WERI-Rb-1 (cell line): ENCODE data around the gene AJM1.
"Not testable (repeated sequence)": the region's sequence is repeated elsewhere in the genome, so short reads cannot be mapped to it uniquely, and the experiment has no call there.

Experiments used
- DNase-seq: peaks from one replicate; pipeline ENCODE4 v3.0.0-alpha.2; 2020
- H3K27ac ChIP-seq: fragments of 250-450 bp; sonication (Bioruptor Pico); 2 replicates; pipeline ENCODE4 v1.5.1; 2020; ENCODE audit warnings: mild to moderate bottlenecking, moderate library complexity
- H3K27me3 ChIP-seq: fragments of 250-450 bp; sonication (Bioruptor Pico); 2 replicates; pipeline ENCODE4 v1.5.1; 2021; ENCODE audit warnings: mild to moderate bottlenecking, low read depth, moderate library complexity; ENCODE audit not compliant: insufficient read depth, severe bottlenecking
- H3K36me3 ChIP-seq: fragments of 250-450 bp; sonication (Bioruptor Pico); 2 replicates; pipeline ENCODE4 v1.5.1; 2020; ENCODE audit warnings: mild to moderate bottlenecking, moderate library complexity
- H3K4me3 ChIP-seq: 2 replicates; pipeline ENCODE4 v1.5.1; 2011; ENCODE audit warnings: low read depth, mild to moderate bottlenecking, control low read depth, low read length
- H3K9me3 ChIP-seq: fragments of 250-450 bp; sonication (Bioruptor Pico); 2 replicates; pipeline ENCODE4 v1.5.1; 2021; ENCODE audit warnings: mild to moderate bottlenecking, moderate library complexity; ENCODE audit not compliant: severe bottlenecking
- CTCF ChIP-seq: IDR thresholded peaks from 2 replicates; pipeline ENCODE4 v1.5.1; 2011; ENCODE audit warnings: low read depth, mild to moderate bottlenecking, control low read depth, inconsistent platforms, low read length

The AJM1 gene

DNA sequence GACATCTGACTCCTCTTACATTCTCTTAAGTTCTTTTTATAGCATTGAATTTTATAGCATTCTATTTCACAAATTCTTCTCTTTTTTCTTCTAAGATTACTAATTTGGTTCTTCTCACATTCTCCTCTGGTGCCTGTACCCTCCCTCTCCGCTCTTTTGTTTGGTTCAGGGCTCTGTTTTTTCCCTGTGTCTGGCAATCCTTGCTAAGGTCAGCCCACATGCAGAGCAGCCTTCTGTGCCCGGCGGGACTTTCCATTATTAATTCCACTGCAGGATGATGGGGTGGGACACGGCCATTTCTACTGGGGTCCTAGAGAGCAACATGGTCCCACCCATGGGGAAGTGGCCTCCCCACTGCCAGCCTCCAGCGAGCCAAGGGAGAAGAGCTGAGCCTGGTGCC is 34.2 kb downstream of the AJM1 start:
- no peak for DNase-seq
- no peaks in the 10 kb centered on the region for H3K27me3 ChIP-seq

DNA sequence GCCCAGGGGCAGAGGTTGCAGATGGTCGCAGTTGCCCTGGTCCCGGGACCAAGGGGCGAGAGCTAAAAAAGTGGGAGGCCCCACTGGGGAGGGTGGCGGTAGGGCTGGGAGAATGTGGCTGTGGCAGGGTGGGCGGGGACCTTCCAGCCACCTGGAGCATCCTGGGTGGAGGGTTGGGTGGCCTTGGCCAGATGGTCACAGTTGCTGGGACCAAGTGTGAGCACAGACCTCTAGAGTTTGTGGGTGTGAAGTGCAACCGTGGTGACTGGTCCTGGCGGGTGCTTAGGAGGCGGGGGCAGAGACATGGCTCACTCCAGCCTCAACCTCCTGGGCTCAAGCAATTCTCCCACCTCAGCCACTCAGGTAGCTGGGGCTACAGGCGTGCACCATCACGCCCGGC is 38.4 kb downstream of the AJM1 start:
- H3K4me3 ChIP-seq, result no peak overlapping the region
- H3K9me3 ChIP-seq, result no peaks in the 10 kb centered on the region
- DNase-seq, result peak; percentile 65
- no peak overlapping the region for H3K27ac ChIP-seq
- H3K36me3 ChIP-seq, result peaks cover 4% of the 10 kb centered on the region
- TF ChIP-seq CTCF, result peak; percentile 27; the same call in 1 of the 2 replicates
- no peaks in the 10 kb centered on the region for H3K27me3 ChIP-seq

More for the DNA sequence above, 34.2 kb downstream of the AJM1 start:
- Histone ChIP-seq H3K4me3 (no peak overlapping the region), H3K27ac (no peak overlapping the region), H3K36me3 (no peaks in the 10 kb centered on the region), H3K9me3 (peaks cover 12% of the 10 kb centered on the region)
- no peak for TF ChIP-seq CTCF

DNA sequence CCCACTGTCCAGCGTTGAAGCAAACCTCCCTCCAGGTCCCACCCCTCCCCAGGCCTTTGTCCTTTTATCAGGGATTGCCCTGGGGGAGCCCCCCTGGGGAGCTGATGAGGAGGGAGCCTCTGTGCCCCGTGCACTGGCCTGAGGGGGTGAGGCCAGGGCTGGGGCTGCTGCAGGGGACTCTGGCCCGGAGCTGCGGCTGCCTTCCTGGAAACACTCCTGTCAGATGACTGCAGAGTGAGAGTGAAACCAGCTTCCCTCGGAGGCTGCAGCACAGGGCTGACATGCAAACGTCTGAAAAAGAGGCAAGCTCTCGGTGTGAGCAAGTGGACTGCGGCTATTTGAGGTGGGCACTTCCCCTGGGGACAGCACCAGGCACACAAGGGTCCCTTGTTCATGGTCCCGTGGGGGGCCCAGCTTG is 39.4 kb downstream of the AJM1 start:
- Histone ChIP-seq H3K4me3 (no peak overlapping the region), H3K27ac (no peak overlapping the region), H3K27me3 (no peaks in the 10 kb centered on the region), H3K36me3 (peaks cover 4% of the 10 kb centered on the region), H3K9me3 (no peaks in the 10 kb centered on the region)
- no peak for DNase-seq
- no peak for TF ChIP-seq CTCF

- DNase-seq, result no peak
- H3K4me3 ChIP-seq, result no peak overlapping the region
Measured at GRCh38 chr9:136882109-136882946, 40.0 kb downstream of the AJM1 start.

DNA sequence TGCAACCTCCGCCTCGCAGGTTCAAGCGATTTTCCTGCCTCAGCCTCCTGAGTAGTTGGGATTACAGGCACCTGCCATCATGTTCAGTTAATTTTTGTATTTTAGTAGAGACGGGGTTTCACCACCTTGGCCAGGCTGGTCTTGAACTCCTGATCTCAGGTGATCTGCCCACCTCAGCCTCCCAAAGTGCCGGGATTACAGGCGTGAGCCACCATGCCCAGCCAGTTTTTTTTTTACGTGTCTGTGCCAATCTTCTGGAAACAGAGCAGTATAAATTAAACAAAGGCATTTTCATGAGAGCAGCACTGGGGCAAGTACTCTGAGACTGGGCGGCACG is 40.6 kb downstream of the AJM1 start:
- not testable (repeated sequence) for H3K27ac ChIP-seq, H3K36me3 ChIP-seq, H3K9me3 ChIP-seq, DNase-seq, H3K27me3 ChIP-seq, H3K4me3 ChIP-seq

More at GRCh38 chr9:136882109-136882946, 40.0 kb downstream of the AJM1 start:
- Histone ChIP-seq H3K9me3 (no peaks in the 10 kb centered on the region), H3K27me3 (no peaks in the 10 kb centered on the region), H3K36me3 (peaks cover 4% of the 10 kb centered on the region), H3K27ac (no peak overlapping the region)
- TF ChIP-seq CTCF, result no peak

DNA sequence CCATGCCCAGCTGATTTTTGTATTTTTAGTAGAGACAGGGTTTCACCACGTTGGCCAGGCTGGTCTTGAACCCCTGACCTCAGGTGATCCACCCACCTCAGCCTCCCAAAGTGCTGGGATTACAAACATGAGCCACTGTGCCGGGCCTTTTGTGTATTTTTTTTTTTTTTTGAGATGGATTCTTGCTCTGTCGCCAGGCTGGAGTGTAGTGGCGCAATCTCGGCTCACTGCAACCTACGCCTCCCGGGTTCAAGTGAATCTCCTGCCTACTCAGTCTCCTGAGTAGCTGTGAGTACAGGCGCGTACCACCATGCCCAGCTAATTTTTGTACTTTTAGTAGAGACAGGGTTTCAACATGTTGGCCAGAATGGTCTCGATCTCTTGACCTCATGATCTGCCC is 41.4 kb downstream of the AJM1 start:
- DNase-seq, H3K27me3 ChIP-seq, H3K4me3 ChIP-seq, H3K27ac ChIP-seq, H3K9me3 ChIP-seq: not testable (repeated sequence)
- peaks cover 11% of the 10 kb centered on the region for H3K36me3 ChIP-seq
